Suprapubic skin (tissue), 4 donors: ENCODE data around the gene ANKRD9. TPM values are rescaled to one million over a fixed set of nuclear protein-coding genes. Genes with fewer than 3 reads are reported as not detected.

ENCODE experiments used
- DNase-seq, 2 donors: peaks; one replicate each; pipeline ENCODE4 v3.0.0-alpha.2; 2019; ENCODE audit warnings: low spot score in 2 of 2
- H3K27ac ChIP-seq: fragments of 200-600 bp; sonication (generic); one replicate; pipeline ENCODE4 v1.5.1; 2019
- H3K27me3 ChIP-seq: fragments of 200-600 bp; sonication (generic); one replicate; pipeline ENCODE4 v1.5.1; 2019
- H3K36me3 ChIP-seq: fragments of 200-600 bp; sonication (generic); one replicate; pipeline ENCODE4 v1.5.1; 2019
- H3K4me1 ChIP-seq: fragments of 200-600 bp; sonication (generic); one replicate; pipeline ENCODE4 v1.5.1; 2019
- H3K4me3 ChIP-seq: fragments of 200-600 bp; sonication (generic); one replicate; pipeline ENCODE4 v1.5.1; 2019; ENCODE audit warnings: mild to moderate bottlenecking
- H3K9me3 ChIP-seq: fragments of 200-600 bp; sonication (generic); one replicate; pipeline ENCODE4 v1.5.1; 2019
- CTCF ChIP-seq, 2 donors: fragments of 200-600 bp in 1 of 2; fragments of 450-650 bp in 1 of 2; sonication (generic) in 1 of 2; IDR thresholded peaks; one replicate each; pipeline ENCODE4 v1.5.1; 2016 to 2019; ENCODE audit warnings: antibody characterized with exemption in 2 of 2, mild to moderate bottlenecking in 1 of 2, moderate library complexity in 1 of 2
- EP300 ChIP-seq: sonication (generic); formaldehyde crosslinking; IDR thresholded peaks from one replicate; pipeline ENCODE4 v1.6.1; 2017; ENCODE audit warnings: antibody characterized with exemption
- POLR2A ChIP-seq, 2 donors: fragments of 450-650 bp; IDR thresholded peaks; one replicate each; pipeline ENCODE4 v1.6.1; 2017; ENCODE audit warnings: antibody characterized with exemption in 2 of 2, mild to moderate bottlenecking in 2 of 2, moderate library complexity in 2 of 2
- POLR2AphosphoS5 ChIP-seq, 3 donors: sonication (generic); formaldehyde crosslinking; IDR thresholded peaks; one replicate each; pipeline ENCODE4 v1.6.1; 2017; ENCODE audit warnings: antibody characterized with exemption in 3 of 3
- WGBS: methylation state at CpG from one replicate; pipeline ENCODE4 v1.1.5; 2018; 5-methylcytosine and 5-hydroxymethylcytosine counted together
- total RNA-seq, 4 donors: library from RNA; depleted of rRNA; stranded (reverse); fragments of >200 nt; gene quantifications; one replicate each; pipeline ENCODE4 v1.1.0, GENCODE V29; 2016

The ANKRD9 gene
- total RNA-seq, 4 donors from 2014 or later, result 48.4 to 60.1 (median 54.4) TPM

GRCh38 chr14:102491366-102491765 is 18.2 kb downstream of the ANKRD9 start:
- H3K4me3 ChIP-seq, result no peak overlapping the region
- DNase-seq, result no peak
- no peak overlapping the region for H3K27ac ChIP-seq
- no peaks in the 10 kb centered on the region for H3K4me1 ChIP-seq
- 57% methylated on average over 3 of the region's 3 CpGs for WGBS
- H3K36me3 ChIP-seq, result no peaks in the 10 kb centered on the region
- no peaks in the 10 kb centered on the region for H3K27me3 ChIP-seq
- TF ChIP-seq POLR2A (IDR thresholded peaks at IDR 0.05), result no peak
- no peaks in the 10 kb centered on the region for H3K9me3 ChIP-seq

- Histone ChIP-seq H3K27ac (no peak overlapping the region), H3K9me3 (no peaks in the 10 kb centered on the region), H3K4me3 (no peak overlapping the region), H3K4me1 (no peaks in the 10 kb centered on the region), H3K27me3 (no peaks in the 10 kb centered on the region), H3K36me3 (peaks cover 5% of the 10 kb centered on the region)
- TF ChIP-seq CTCF (IDR thresholded peaks at IDR 0.05) (no peak), POLR2AphosphoS5 (IDR thresholded peaks at IDR 0.05) (no peak), EP300 (no peak), POLR2A (IDR thresholded peaks at IDR 0.05) (no peak)
- WGBS, result 84% methylated on average over 18 of the region's 18 CpGs
- no peak for DNase-seq
These were observed 19.1 kb downstream of the ANKRD9 start for GRCh38 chr14:102490456-102490855.

GRCh38 chr14:102487204-102487577 is 22.4 kb downstream of the ANKRD9 start:
- no peaks in the 10 kb centered on the region for H3K9me3 ChIP-seq
- no peak overlapping the region for H3K27ac ChIP-seq
- no peaks in the 10 kb centered on the region for H3K4me1 ChIP-seq
- no peak overlapping the region for H3K4me3 ChIP-seq
- 74% methylated on average over 7 of the region's 7 CpGs for WGBS
- DNase-seq, result no peak
- peaks cover 7% of the 10 kb centered on the region for H3K36me3 ChIP-seq
- TF ChIP-seq CTCF (IDR thresholded peaks at IDR 0.05) (no peak), POLR2AphosphoS5 (IDR thresholded peaks at IDR 0.05) (no peak), EP300 (no peak), POLR2A (IDR thresholded peaks at IDR 0.05) (no peak)
- no peaks in the 10 kb centered on the region for H3K27me3 ChIP-seq

- DNase-seq, result no peak
These were observed 22.9 kb downstream of the ANKRD9 start for GRCh38 chr14:102486513-102487203.

GRCh38 chr14:102485693-102486512 is 23.7 kb downstream of the ANKRD9 start:
- H3K4me1 ChIP-seq, result no peaks in the 10 kb centered on the region
- no peaks in the 10 kb centered on the region for H3K9me3 ChIP-seq
- no peak overlapping the region for H3K27ac ChIP-seq
- no peak overlapping the region for H3K4me3 ChIP-seq
- no peak for TF ChIP-seq CTCF (IDR thresholded peaks at IDR 0.05)
- no peak for TF ChIP-seq EP300
- no peak for TF ChIP-seq POLR2A (IDR thresholded peaks at IDR 0.05)
- no peak for TF ChIP-seq POLR2AphosphoS5 (IDR thresholded peaks at IDR 0.05)
- DNase-seq, result no peak
- WGBS, result 84% methylated on average over 9 of the region's 11 CpGs
- peaks cover 7% of the 10 kb centered on the region for H3K36me3 ChIP-seq
- H3K27me3 ChIP-seq, result no peaks in the 10 kb centered on the region

More at GRCh38 chr14:102486513-102487203, 22.9 kb downstream of the ANKRD9 start:
- Histone ChIP-seq H3K36me3 (peaks cover 7% of the 10 kb centered on the region), H3K9me3 (no peaks in the 10 kb centered on the region), H3K27me3 (no peaks in the 10 kb centered on the region), H3K27ac (no peak overlapping the region), H3K4me1 (no peaks in the 10 kb centered on the region), H3K4me3 (no peak overlapping the region)
- no peak for TF ChIP-seq POLR2AphosphoS5 (IDR thresholded peaks at IDR 0.05)
- no peak for TF ChIP-seq CTCF (IDR thresholded peaks at IDR 0.05)
- TF ChIP-seq POLR2A (IDR thresholded peaks at IDR 0.05), result no peak
- TF ChIP-seq EP300, result no peak
- WGBS, result 75% methylated on average over 11 of the region's 17 CpGs
